ENCODE data around the gene WDR83.

DNA sequence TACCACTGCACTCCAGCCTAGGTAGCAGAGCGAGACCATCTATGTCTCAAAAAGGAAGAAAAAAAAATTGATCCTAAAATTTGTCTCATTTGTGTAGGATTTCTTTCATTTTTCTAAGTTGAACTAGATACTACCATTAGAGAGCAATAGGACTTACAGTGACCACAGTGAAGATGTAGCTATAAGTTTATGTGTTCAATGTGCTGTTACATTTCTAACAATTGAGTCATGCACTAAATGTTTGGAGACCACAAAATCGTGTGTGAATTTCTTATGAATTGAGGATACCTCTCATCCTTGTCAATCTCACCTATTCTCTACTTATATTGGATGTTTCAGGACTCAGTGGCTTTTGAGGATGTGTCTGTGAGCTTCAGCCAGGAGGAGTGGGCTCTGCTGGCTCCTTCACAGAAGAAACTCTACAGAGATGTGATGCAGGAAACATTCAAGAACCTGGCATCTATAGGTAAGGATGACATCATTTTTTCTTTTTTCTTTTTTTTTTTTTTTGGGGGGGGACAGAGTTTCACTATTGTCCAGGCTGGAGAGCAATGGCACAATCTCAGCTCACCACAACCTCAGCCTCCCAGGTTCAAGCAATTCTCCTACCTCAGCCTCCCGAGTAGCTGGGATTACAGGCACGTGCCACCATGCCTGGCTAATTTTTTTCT is 43.1 kb upstream of the WDR83 start:
- no peak for TF ChIP-seq POLR2A (IDR thresholded peaks at IDR 0.05)
- no peak for TF ChIP-seq EP300 (IDR thresholded peaks at IDR 0.05)
